ENCODE measurements around the gene RNGTT. TPM values are rescaled to one million over a fixed set of nuclear protein-coding genes. Genes with fewer than 3 reads are reported as not detected.

The RNGTT gene
- total and polyA plus RNA-seq, 8 donors: 1.7 to 6.1 (median 2.9) TPM

GRCh38 chr6:88749849-88750248 lies 213.6 kb downstream of the RNGTT start:
- TF ChIP-seq CTCF (IDR thresholded peaks at IDR 0.05): no peak
- FAIRE-seq: no peak

GRCh38 chr6:88748141-88748540 lies 215.3 kb downstream of the RNGTT start:
- Histone ChIP-seq H3K9me3 (no peaks in the 10 kb centered on the region), H3K27ac (no peak overlapping the region), H3K36me3 (no peaks in the 10 kb centered on the region), H3K4me1 (no peaks in the 10 kb centered on the region), H3K4me3 (no peak overlapping the region), H3K27me3 (no peaks in the 10 kb centered on the region)
- FAIRE-seq (no peak), ATAC-seq (no peak), DNase-seq (no peak)
- WGBS, 2 donors: 88 to 95% methylated on average over 2 of the region's 2 CpGs
- intact Hi-C loops (cut with DNase I): no loop called here
- TF ChIP-seq CTCF (IDR thresholded peaks at IDR 0.05): no peak

More at GRCh38 chr6:88749849-88750248, 213.6 kb downstream of the RNGTT start:
- no peaks in the 10 kb centered on the region for H3K27me3 ChIP-seq
- DNase-seq: no peak
- 96 to 100% methylated on average over 1 of the region's 1 CpG for WGBS, 2 donors
- no peak overlapping the region for H3K4me3 ChIP-seq
- H3K27ac ChIP-seq: no peak overlapping the region
- ATAC-seq: no peak
- intact Hi-C loops (cut with DNase I): no loop called here
- H3K9me3 ChIP-seq: no peaks in the 10 kb centered on the region
- no peaks in the 10 kb centered on the region for H3K4me1 ChIP-seq
- no peaks in the 10 kb centered on the region for H3K36me3 ChIP-seq

- H3K36me3 ChIP-seq: no peaks in the 10 kb centered on the region
- no peak overlapping the region for H3K4me3 ChIP-seq
- H3K27ac ChIP-seq: no peak overlapping the region
- intact Hi-C loops (cut with DNase I): no loop called here
- H3K9me3 ChIP-seq: no peaks in the 10 kb centered on the region
- WGBS, 2 donors: 30 to 39% methylated on average over 1 of the region's 1 CpG
- no peaks in the 10 kb centered on the region for H3K27me3 ChIP-seq
- no peak for DNase-seq
- no peaks in the 10 kb centered on the region for H3K4me1 ChIP-seq
- no peak for TF ChIP-seq CTCF (IDR thresholded peaks at IDR 0.05)
- no peak for FAIRE-seq
- no peak for ATAC-seq
Observed at GRCh38 chr6:88741939-88742338, 221.5 kb downstream of the RNGTT start.

GRCh38 chr6:88741071-88741470 lies 222.3 kb downstream of the RNGTT start:
- FAIRE-seq (no peak), ATAC-seq (no peak), DNase-seq (no peak)
- Histone ChIP-seq H3K27me3 (no peaks in the 10 kb centered on the region), H3K9me3 (no peaks in the 10 kb centered on the region), H3K4me1 (no peaks in the 10 kb centered on the region), H3K36me3 (no peaks in the 10 kb centered on the region), H3K4me3 (no peak overlapping the region), H3K27ac (no peak overlapping the region)
- intact Hi-C loops (cut with DNase I): no loop called here
- 98 to 99% methylated on average over 7 of the region's 7 CpGs for WGBS, 2 donors
- TF ChIP-seq CTCF (IDR thresholded peaks at IDR 0.05): no peak

- H3K36me3 ChIP-seq: no peaks in the 10 kb centered on the region
- intact Hi-C loops (cut with DNase I): no loop called here
- H3K4me3 ChIP-seq: no peak overlapping the region
- no peaks in the 10 kb centered on the region for H3K27me3 ChIP-seq
- DNase-seq: no peak
- H3K9me3 ChIP-seq: no peaks in the 10 kb centered on the region
- TF ChIP-seq CTCF (IDR thresholded peaks at IDR 0.05): no peak
- H3K27ac ChIP-seq: no peak overlapping the region
- no peak for ATAC-seq
- 96 to 99% methylated on average over 4 of the region's 4 CpGs for WGBS, 2 donors
- no peaks in the 10 kb centered on the region for H3K4me1 ChIP-seq
- no peak for FAIRE-seq
Observed at GRCh38 chr6:88734544-88734943, 228.9 kb downstream of the RNGTT start.

Measured in pancreas (tissue), 10 donors.